CD8-positive, alpha-beta memory T cell (primary cell): Measurements from ENCODE around the gene FAM107B. TPM values are rescaled to one million over a fixed set of nuclear protein-coding genes. Genes with fewer than 3 reads are reported as not detected.

Experiments
- CTCF ChIA-PET: fragments of 350-600 bp; sonication (Branson Sonifier 250); formaldehyde crosslinking; loops from one replicate; lab custom pipeline; 2021; ENCODE audit warnings: antibody characterized with exemption; lab: Charles Lee
- POLR2A ChIA-PET: fragments of 350-600 bp; sonication (Branson Sonifier 250); formaldehyde crosslinking; loops from one replicate; lab custom pipeline; 2021; ENCODE audit warnings: antibody characterized with exemption; lab: Charles Lee
- DNase-seq, 5 donors: peaks; one replicate each; pipeline versions ENCODE4 v3.0.0 to v3.0.0-alpha.2; 2020 to 2022; ENCODE audit warnings: mixed read lengths in 1 of 5
- H3K27ac ChIP-seq: one replicate; pipeline ENCODE4 v1.7.0; 2013; ENCODE audit warnings: low read depth, mild to moderate bottlenecking, low read length, moderate library complexity
- H3K27me3 ChIP-seq: 2 replicates; pipeline ENCODE4 v1.7.0; 2013; ENCODE audit warnings: low read length, mild to moderate bottlenecking; ENCODE audit not compliant: insufficient read depth, poor library complexity, severe bottlenecking
- H3K36me3 ChIP-seq: 2 replicates; pipeline ENCODE4 v1.7.0; 2013; ENCODE audit warnings: mild to moderate bottlenecking, low read length, moderate library complexity; ENCODE audit not compliant: insufficient read depth
- H3K4me1 ChIP-seq: 2 replicates; pipeline ENCODE4 v1.7.0; 2013; ENCODE audit warnings: mild to moderate bottlenecking, low read length, moderate library complexity; ENCODE audit not compliant: insufficient read depth
- H3K4me3 ChIP-seq: 2 replicates; pipeline ENCODE4 v1.7.0; 2013; ENCODE audit warnings: mild to moderate bottlenecking, low read length
- H3K9me3 ChIP-seq: 2 replicates; pipeline ENCODE4 v1.7.0; 2013; ENCODE audit warnings: mild to moderate bottlenecking, low read length
- H3K27ac Mint-ChIP-seq, 8 donors: one replicate each; pipeline ENCODE4 v1.8.0; 2020 to 2021; ENCODE audit warnings: mixed read lengths in 8 of 8, mild to moderate bottlenecking in 6 of 8, inconsistent platforms in 3 of 8, moderate library complexity in 3 of 8
- H3K27me3 Mint-ChIP-seq, 2 donors: one replicate each; pipeline ENCODE4 v1.8.0; 2020 to 2021; ENCODE audit warnings: mixed read lengths in 2 of 2, mild to moderate bottlenecking in 1 of 2, moderate library complexity in 1 of 2
- H3K36me3 Mint-ChIP-seq, 3 donors: one replicate each; pipeline ENCODE4 v1.8.0; 2020 to 2021; ENCODE audit warnings: mixed read lengths in 3 of 3, inconsistent platforms in 1 of 3, mild to moderate bottlenecking in 1 of 3
- H3K4me1 Mint-ChIP-seq, 3 donors: one replicate each; pipeline ENCODE4 v1.8.0; 2020 to 2021; ENCODE audit warnings: mixed read lengths in 3 of 3, inconsistent platforms in 1 of 3, mild to moderate bottlenecking in 1 of 3
- H3K4me3 Mint-ChIP-seq, 7 donors: one replicate each; pipeline ENCODE4 v1.8.0; 2020 to 2021; ENCODE audit warnings: mixed read lengths in 7 of 7, mild to moderate bottlenecking in 6 of 7, moderate library complexity in 4 of 7, inconsistent platforms in 2 of 7
- H3K9me3 Mint-ChIP-seq, 5 donors: one replicate each; pipeline ENCODE4 v1.8.0; 2020 to 2022; ENCODE audit warnings: mixed read lengths in 5 of 5, mild to moderate bottlenecking in 3 of 5, moderate library complexity in 2 of 5, inconsistent platforms in 1 of 5
- polyA plus RNA-seq: library from polyadenylated mRNA; unstranded; fragments of 300-500 nt; fragmentation: Illumina TruSeq; gene quantifications from one replicate; pipeline ENCODE4 v1.2.3, GENCODE V29; 2021
- total RNA-seq, 2 experiments: library from RNA; stranded (reverse); gene quantifications; one replicate each; pipeline ENCODE4 v1.2.3, GENCODE V29; 2021

FAM107B gene
- total and polyA plus RNA-seq, 3 experiments from 2014 or later: 138 to 316 (median 143) TPM

DNA sequence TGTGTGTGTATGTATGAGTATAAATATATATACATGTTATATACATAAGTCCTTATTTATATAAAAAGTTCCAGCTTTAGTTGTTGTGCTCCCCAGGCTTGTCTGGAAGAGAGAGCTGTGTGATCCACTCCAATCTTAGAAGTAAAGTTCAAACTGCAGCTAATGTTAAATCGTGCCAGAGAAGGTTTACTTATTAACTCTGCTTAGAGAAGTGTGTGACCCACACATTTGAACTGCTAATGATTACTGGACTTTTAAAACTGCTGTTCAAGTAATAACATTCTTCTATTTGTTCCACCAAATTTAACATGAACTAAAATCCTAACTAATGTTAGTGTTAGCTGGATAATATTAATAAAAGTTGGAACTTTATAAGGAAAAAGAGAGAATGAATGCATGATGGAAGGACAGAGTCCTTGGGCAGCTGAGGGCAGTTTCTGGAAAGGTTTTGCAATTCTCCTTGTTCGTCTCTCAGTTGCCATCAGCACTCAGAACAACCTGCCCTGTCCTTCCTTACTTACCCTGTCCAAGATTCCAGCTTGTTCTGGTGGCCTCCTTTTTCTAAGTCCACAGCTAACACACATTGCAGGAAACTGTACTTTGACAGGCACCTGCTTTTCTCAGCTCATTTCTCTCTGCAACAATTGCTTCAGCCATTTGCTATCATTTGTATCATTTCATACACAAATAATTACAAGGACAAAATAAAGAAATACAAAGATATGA is 162.6 kb downstream of the FAM107B start:
- Histone ChIP-seq H3K27ac (no peak overlapping the region), H3K9me3 (no peaks in the 10 kb centered on the region), H3K27me3 (no peaks in the 10 kb centered on the region), H3K4me3 (no peak overlapping the region), H3K36me3 (no peaks in the 10 kb centered on the region), H3K4me1 (peaks cover 8% of the 10 kb centered on the region)
- no peaks in the 10 kb centered on the region for H3K36me3 Mint-ChIP-seq
- H3K9me3 Mint-ChIP-seq: no peaks in the 10 kb centered on the region
- H3K27me3 Mint-ChIP-seq: no peaks in the 10 kb centered on the region
- POLR2A ChIA-PET: no interaction called here
- no peak for DNase-seq
- peaks cover 6 to 18% (median 12%) of the 10 kb centered on the region in 3 donors for H3K4me1 Mint-ChIP-seq
- no peak overlapping the region for H3K4me3 Mint-ChIP-seq
- H3K27ac Mint-ChIP-seq: no peak overlapping the region
- CTCF ChIA-PET: interaction anchor here (2.1 kb wide), 1 partner anchor 211 kb away, joined by 7 read pairs; no protein-coding TSS in a partner anchor

DNA sequence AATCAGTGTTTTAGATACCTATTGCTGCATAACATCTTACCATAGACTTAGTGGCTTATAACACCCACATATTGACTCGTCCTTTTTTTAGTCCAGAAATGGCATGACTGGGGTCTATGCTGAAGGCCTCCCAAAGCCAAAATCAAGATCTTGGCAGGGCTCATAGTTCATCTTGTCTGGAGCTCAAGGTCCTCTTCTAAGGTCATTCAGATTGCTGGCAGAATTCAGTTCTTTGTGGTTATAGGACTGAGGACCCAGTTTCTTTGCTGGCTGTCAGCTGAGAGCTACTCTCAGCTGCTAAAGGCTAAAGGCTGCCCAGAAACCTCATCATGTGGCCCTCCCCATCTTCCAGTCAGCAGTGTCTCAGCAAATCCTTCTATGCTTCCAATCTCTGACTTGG is 165.5 kb downstream of the FAM107B start:
- Mint-ChIP-seq H3K27me3 (no peaks in the 10 kb centered on the region), H3K9me3 (no peaks in the 10 kb centered on the region), H3K4me3 (no peak overlapping the region), H3K4me1 (peaks cover 10 to 26% (median 17%) of the 10 kb centered on the region in 3 donors), H3K27ac (no peak overlapping the region), H3K36me3 (peaks cover 0 to 4% (median 0%) of the 10 kb centered on the region in 3 donors)
- ChIA-PET POLR2A (no interaction called here), CTCF (interaction anchor here (1.0 to 1.9 kb wide), 2 partner anchors 40 to 66 kb away, joined by 3 to 5 read pairs; no protein-coding TSS in a partner anchor)
- Histone ChIP-seq H3K27ac (no peak overlapping the region), H3K36me3 (no peaks in the 10 kb centered on the region), H3K4me3 (no peak overlapping the region), H3K9me3 (no peaks in the 10 kb centered on the region), H3K4me1 (peaks cover 10% of the 10 kb centered on the region), H3K27me3 (no peaks in the 10 kb centered on the region)
- no peak for DNase-seq

DNA sequence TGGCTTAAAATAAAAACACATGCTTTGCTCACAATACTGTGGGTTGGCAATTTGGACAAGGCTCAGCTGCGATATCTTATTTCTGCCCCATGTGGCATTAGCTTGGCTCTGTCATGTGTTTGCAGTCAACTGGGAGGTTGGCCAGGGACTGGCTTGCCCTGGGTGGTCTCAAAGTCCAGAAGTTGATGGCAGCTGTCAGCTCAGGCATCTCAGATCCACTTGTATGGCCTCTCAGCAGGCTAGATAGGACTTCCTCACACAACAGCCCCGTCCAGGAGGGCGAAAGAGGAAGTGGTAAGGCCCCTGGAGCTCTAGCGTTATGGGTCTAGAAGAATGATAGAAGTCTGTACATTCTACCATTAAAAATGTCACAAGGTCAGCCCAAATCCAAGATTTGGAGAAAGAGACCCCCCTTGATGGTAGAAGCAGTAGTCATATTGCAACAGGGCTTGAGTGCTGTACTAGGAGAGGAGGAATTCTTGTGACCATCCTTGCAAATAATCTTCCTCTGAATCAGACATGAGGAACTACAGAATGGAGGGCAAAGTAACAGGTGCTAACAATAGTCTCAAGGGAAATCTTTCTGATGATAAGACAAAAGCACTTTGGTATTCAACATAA is 166.2 kb downstream of the FAM107B start:
- ChIA-PET CTCF (interaction anchor here (0.8 to 1.9 kb wide), 2 partner anchors 10 to 65 kb away, joined by 3 to 5 read pairs; no protein-coding TSS in a partner anchor), POLR2A (no interaction called here)
- Mint-ChIP-seq H3K4me3 (no peak overlapping the region), H3K4me1 (peaks cover 10 to 26% (median 18%) of the 10 kb centered on the region in 3 donors), H3K27ac (no peak overlapping the region), H3K9me3 (no peaks in the 10 kb centered on the region), H3K36me3 (peaks cover 0 to 5% (median 0%) of the 10 kb centered on the region in 3 donors), H3K27me3 (no peaks in the 10 kb centered on the region)
- no peak overlapping the region for H3K4me3 ChIP-seq
- H3K9me3 ChIP-seq: no peaks in the 10 kb centered on the region
- H3K27ac ChIP-seq: no peak overlapping the region
- peaks cover 10% of the 10 kb centered on the region for H3K4me1 ChIP-seq
- DNase-seq: no peak
- no peaks in the 10 kb centered on the region for H3K36me3 ChIP-seq
- no peaks in the 10 kb centered on the region for H3K27me3 ChIP-seq

DNA sequence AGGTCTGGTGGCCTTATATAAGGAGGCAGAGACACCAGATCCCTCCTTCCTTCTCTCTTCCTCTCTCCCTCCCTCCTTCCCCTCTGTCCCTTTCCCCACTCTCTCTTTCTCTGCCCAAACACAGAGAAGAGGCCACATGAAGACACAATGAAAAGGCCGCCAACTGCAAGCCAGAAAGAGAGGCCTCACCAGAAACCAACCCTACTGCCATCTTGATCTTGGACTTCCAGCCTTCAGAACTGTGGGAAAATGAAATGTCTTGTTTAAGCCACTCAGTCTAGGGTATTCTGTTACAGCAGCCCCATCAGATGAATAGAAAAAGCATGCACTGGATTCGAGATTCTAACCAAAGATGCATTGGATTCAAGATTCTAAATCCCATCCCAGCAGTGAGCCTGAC is 168.1 kb downstream of the FAM107B start:
- Mint-ChIP-seq H3K9me3 (no peaks in the 10 kb centered on the region), H3K27ac (peak overlapping the region in 2 of 8 donors; percentile 14 to 100), H3K36me3 (peaks cover 2 to 17% (median 3%) of the 10 kb centered on the region in 3 donors), H3K4me1 (peaks cover 25 to 41% (median 34%) of the 10 kb centered on the region in 3 donors), H3K4me3 (peak overlapping the region in 3 of 7 donors; percentile 23 to 52 (median 38)), H3K27me3 (no peaks in the 10 kb centered on the region)
- DNase-seq: no peak
- CTCF ChIA-PET: no interaction called here
- no peak overlapping the region for H3K4me3 ChIP-seq
- H3K36me3 ChIP-seq: no peaks in the 10 kb centered on the region
- no peaks in the 10 kb centered on the region for H3K9me3 ChIP-seq
- no peak overlapping the region for H3K27ac ChIP-seq
- H3K27me3 ChIP-seq: no peaks in the 10 kb centered on the region
- peaks cover 21% of the 10 kb centered on the region for H3K4me1 ChIP-seq
- POLR2A ChIA-PET: no interaction called here

GRCh38 chr10:14605231-14605925 is 169.3 kb downstream of the FAM107B start:
- H3K9me3 ChIP-seq: no peaks in the 10 kb centered on the region
- no peaks in the 10 kb centered on the region for H3K36me3 ChIP-seq
- H3K4me1 ChIP-seq: peaks cover 32% of the 10 kb centered on the region
- POLR2A ChIA-PET: interaction anchor here (1.1 to 1.5 kb wide), 2 partner anchors 13 to 43 kb away, joined by 3 read pairs; no protein-coding TSS in a partner anchor
- no peak overlapping the region for H3K27ac ChIP-seq
- H3K27me3 Mint-ChIP-seq: no peaks in the 10 kb centered on the region
- H3K27me3 ChIP-seq: no peaks in the 10 kb centered on the region
- peak overlapping the region; percentile 62 for H3K4me3 ChIP-seq
- H3K27ac Mint-ChIP-seq: peak overlapping the region; percentile 48 to 100 (median 94)
- H3K4me1 Mint-ChIP-seq: peaks cover 36 to 53% (median 46%) of the 10 kb centered on the region in 3 donors
- DNase-seq: peak in 1 of 5 donors; percentile 66
- peak overlapping the region; percentile 88 to 100 (median 93) for H3K4me3 Mint-ChIP-seq
- H3K9me3 Mint-ChIP-seq: no peaks in the 10 kb centered on the region
- peaks cover 5 to 28% (median 7%) of the 10 kb centered on the region in 3 donors for H3K36me3 Mint-ChIP-seq
- CTCF ChIA-PET: interaction anchor here (1.0 to 1.1 kb wide), 2 partner anchors 10 to 42 kb away, joined by 3 read pairs; no protein-coding TSS in a partner anchor

DNA sequence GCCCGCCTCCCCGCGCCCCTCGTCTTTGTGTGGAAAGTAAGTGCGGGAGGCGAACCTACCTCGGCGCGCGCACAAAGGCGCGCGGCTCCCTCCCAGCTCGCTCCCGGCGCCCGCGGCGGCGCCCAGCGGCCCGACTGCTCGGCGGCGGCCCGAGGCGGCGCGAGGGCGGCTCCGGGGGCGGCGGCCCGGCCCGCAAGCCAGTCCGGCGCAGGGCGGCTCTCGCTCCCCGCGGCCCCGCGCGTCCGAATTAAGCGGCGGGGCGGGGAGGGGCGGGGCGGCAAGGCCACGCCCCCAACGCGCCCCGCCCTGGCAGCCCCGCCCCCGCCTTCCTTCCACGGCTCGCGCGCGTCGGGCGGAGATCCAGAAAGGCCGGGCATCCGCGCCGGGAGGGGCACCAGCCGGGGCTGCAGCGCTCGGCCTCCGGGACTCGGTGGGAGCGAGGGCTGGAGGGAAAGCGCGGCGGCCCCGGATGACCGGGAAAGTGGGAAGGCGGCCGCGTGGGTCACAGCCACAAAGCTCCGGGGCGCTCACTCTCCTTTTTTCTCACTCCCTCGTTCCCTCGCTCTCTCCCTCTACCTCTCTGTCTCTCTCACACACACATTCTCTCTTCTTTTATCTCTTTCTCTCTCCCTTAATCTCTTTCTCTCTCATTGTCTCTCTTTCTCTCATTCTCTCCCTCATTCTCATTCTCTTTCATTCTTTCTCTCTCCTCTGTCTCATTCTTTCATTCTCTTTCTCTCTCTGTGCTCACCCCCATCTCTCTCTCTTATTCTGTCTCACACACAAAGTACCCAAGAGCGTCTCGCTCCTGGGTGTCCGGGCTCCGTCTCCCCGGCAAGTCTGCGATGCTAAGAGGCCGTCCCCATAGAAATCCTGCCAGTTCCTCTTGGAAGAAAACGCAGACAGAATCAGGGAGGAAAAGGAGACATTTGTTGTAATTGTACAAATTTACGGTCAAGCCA is 170.2 kb downstream of the FAM107B start:
- H3K27ac Mint-ChIP-seq: peak overlapping the region; percentile 85 to 100 (median 94)
- Histone ChIP-seq H3K4me1 (peaks cover 38% of the 10 kb centered on the region), H3K9me3 (no peaks in the 10 kb centered on the region), H3K36me3 (no peaks in the 10 kb centered on the region), H3K4me3 (peak overlapping the region; percentile 62), H3K27me3 (no peaks in the 10 kb centered on the region), H3K27ac (peak overlapping the region; percentile 51)
- no peaks in the 10 kb centered on the region for H3K9me3 Mint-ChIP-seq
- H3K4me1 Mint-ChIP-seq: peaks cover 46 to 62% (median 56%) of the 10 kb centered on the region in 3 donors
- peak; percentile 67 to 81 (median 71) for DNase-seq
- ChIA-PET CTCF (interaction anchor here (1.1 kb wide), 1 partner anchor 41 kb away, joined by 3 read pairs; no protein-coding TSS in a partner anchor), POLR2A (interaction anchor here (1.1 kb wide), 1 partner anchor 12 kb away, joined by 3 read pairs; no protein-coding TSS in a partner anchor)
- H3K4me3 Mint-ChIP-seq: peak overlapping the region; percentile 88 to 100 (median 93)
- H3K27me3 Mint-ChIP-seq: no peaks in the 10 kb centered on the region
- peaks cover 7 to 37% (median 13%) of the 10 kb centered on the region in 3 donors for H3K36me3 Mint-ChIP-seq
